ENCODE results near the gene CHIC2. TPM values are rescaled to one million over a fixed set of nuclear protein-coding genes. Genes with fewer than 3 reads are reported as not detected.

CHIC2 gene
- total RNA-seq, 1 experiment from 2014 or later: 10.8 TPM

GRCh38 chr4:53974561-53974960 is 89.8 kb downstream of the CHIC2 start (continued):
- no peak for TF ChIP-seq SIN3A (IDR thresholded peaks at IDR 0.05; ENCODE audit: low read depth)
- TF ChIP-seq EGR1 (IDR thresholded peaks at IDR 0.05; ENCODE audit: low read depth): no peak
- no peak for TF ChIP-seq ZFX (IDR thresholded peaks at IDR 0.05)
- TF ChIP-seq SP1 (IDR thresholded peaks at IDR 0.05; ENCODE audit: low read depth): no peak
- no peak for TF ChIP-seq SRF (IDR thresholded peaks at IDR 0.05; ENCODE audit: low read depth)
- no peak for TF ChIP-seq REST (IDR thresholded peaks at IDR 0.05; ENCODE audit: low read depth)
- no peak for TF ChIP-seq YY1 (IDR thresholded peaks at IDR 0.05; ENCODE audit: extremely low read depth, insufficient replicate concordance, low read depth, low read length)
- no peak for TF ChIP-seq CBX3 (IDR thresholded peaks at IDR 0.05; ENCODE audit: low read depth)
- TF ChIP-seq POLR2A (IDR thresholded peaks at IDR 0.05; ENCODE audit: borderline replicate concordance, extremely low read depth, insufficient read depth, insufficient read length): no peak

- H3K9me2 ChIP-seq (ENCODE audit: insufficient read depth): no peaks in the 10 kb centered on the region
- no peaks in the 10 kb centered on the region for H3K27me3 ChIP-seq (ENCODE audit: insufficient read depth, low read length)
- H3K79me2 ChIP-seq (ENCODE audit: insufficient read depth, low read length): no peaks in the 10 kb centered on the region
- ChIA-PET CTCF (no interaction called here), POLR2A (no interaction called here), RAD21 (ENCODE audit: low non-redundant PET in 1 of 2, low total read pairs in 2 of 2, uncharacterized antibody in 2 of 2, unreplicated experiment in 2 of 2) (no interaction called here)
- no peak overlapping the region for H2AFZ ChIP-seq (ENCODE audit: low read depth, low read length, poor library complexity, severe bottlenecking)
- H4K20me1 ChIP-seq (ENCODE audit: insufficient read depth): no peaks in the 10 kb centered on the region
- H3K9me3 ChIP-seq (ENCODE audit: control insufficient read depth in 1 of 2, insufficient read depth in 1 of 2, low read depth in 1 of 2, low read length in 2 of 2): no peaks in the 10 kb centered on the region
- no peaks in the 10 kb centered on the region for H3K36me3 ChIP-seq (ENCODE audit: control insufficient read depth in 1 of 2, insufficient read depth in 2 of 2, low read length in 2 of 2)
- DNase-seq (ENCODE audit: low read depth, low spot score): no peak
- H3K27ac ChIP-seq (ENCODE audit: low read depth, low read length): no peak overlapping the region
- H3K4me2 ChIP-seq (ENCODE audit: low read length): no peak overlapping the region
- no peak overlapping the region for H3K4me3 ChIP-seq (replicated peaks in 1 of 2; ENCODE audit: low read depth in 1 of 2, low read length in 2 of 2)
- BruUV-seq (replicated peaks): no TSS peak
- 0 out of 4 replicates have a peak, but pooled peaks cover 0 to under 1% of the 10 kb centered on the region in 2 experiments for H3K4me1 ChIP-seq (ENCODE audit: control insufficient read depth in 1 of 2, insufficient read depth in 2 of 2, low read length in 2 of 2)
- H3K9ac ChIP-seq (ENCODE audit: low read length): no peak overlapping the region
- intact Hi-C loops (cut with micrococcal nuclease): no loop called here
- ATAC-seq: no peak
- no peak for TF ChIP-seq YY1 (IDR thresholded peaks at IDR 0.05; ENCODE audit: extremely low read depth, insufficient replicate concordance, low read depth, low read length)
- no peak for TF ChIP-seq CTCF (IDR thresholded peaks at IDR 0.05 in 2 of 3, conservative IDR thresholded peaks at IDR 0.05 in 1 of 3; ENCODE audit: borderline replicate concordance in 1 of 3, insufficient read depth in 1 of 3, low read depth in 2 of 3, low read length in 2 of 3)
- TF ChIP-seq ELF1 (IDR thresholded peaks at IDR 0.05; ENCODE audit: borderline replicate concordance, low read depth): no peak
- no peak for TF ChIP-seq SRF (IDR thresholded peaks at IDR 0.05; ENCODE audit: low read depth)
- no peak for TF ChIP-seq CEBPB (IDR thresholded peaks at IDR 0.05; ENCODE audit: low read depth)
- TF ChIP-seq CBX3 (IDR thresholded peaks at IDR 0.05; ENCODE audit: low read depth): no peak
- no peak for TF ChIP-seq ZBTB33 (IDR thresholded peaks at IDR 0.05; ENCODE audit: extremely low read depth, insufficient replicate concordance, low read length)
- TF ChIP-seq EGR1 (IDR thresholded peaks at IDR 0.05; ENCODE audit: low read depth): no peak
- no peak for TF ChIP-seq POLR2AphosphoS5 (IDR thresholded peaks at IDR 0.05; ENCODE audit: low read depth, low read length)
- no peak for TF ChIP-seq EZH2phosphoT487 (IDR thresholded peaks at IDR 0.05; ENCODE audit: borderline replicate concordance)
- no peak for TF ChIP-seq JUND (IDR thresholded peaks at IDR 0.05)
- TF ChIP-seq SIN3A (IDR thresholded peaks at IDR 0.05; ENCODE audit: low read depth): no peak
- no peak for TF ChIP-seq EZH2 (IDR thresholded peaks at IDR 0.05)
- TF ChIP-seq MAX (IDR thresholded peaks at IDR 0.05): no peak
Observed at GRCh38 chr4:53967986-53968385, 96.4 kb downstream of the CHIC2 start.
